GM19240 (cell line): ENCODE results near the gene ARHGEF4.

Experiments
- DNase-seq: peaks from one replicate; pipeline ENCODE4 v3.0.0; 2011; ENCODE audit warnings: low spot score; ENCODE audit not compliant: insufficient read length

Gene ARHGEF4

DNA sequence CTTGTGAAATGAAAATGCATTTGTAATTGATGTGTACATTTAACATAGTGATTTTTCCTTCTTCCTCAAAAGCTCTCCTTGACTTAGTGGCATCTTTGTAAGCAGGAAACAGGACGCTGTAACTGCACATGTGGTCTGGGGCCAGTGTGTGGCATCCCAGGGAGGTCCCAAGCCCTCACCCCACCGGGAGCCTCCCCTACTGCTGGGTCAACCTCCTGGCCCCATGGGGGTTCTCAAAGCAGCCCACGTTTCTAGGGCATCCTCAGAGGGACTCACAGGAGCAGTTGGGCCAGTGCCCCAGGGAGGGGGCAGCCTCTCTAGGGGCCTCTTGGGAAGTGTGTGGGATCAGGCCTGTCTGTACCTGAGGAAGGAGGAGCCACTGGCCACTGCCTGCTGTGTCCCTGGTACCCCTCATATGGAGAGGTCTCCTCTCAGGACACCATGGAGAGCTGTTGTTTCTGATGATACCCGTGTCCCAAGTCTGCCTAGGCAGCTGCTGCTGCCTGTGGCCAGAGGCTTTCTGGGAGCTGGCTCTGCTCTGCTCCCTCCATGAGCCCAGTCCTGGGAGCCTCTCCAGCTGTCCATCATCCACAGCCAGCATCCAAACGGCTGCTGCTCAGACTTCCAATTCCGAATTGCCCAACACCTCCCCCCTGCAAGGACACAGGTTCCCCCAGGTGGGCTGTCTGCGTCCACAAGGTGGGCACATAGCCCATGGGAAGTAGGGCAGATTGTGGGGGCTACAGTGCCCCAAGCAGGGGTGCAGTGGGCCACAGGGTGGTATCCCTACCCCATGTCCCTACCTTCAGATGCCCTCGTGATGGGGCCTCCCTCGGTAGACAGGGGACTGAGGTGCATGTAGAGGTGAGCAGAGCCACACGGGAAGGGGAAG lies 13.4 kb downstream of the ARHGEF4 start:
- DNase-seq: no peak

DNA sequence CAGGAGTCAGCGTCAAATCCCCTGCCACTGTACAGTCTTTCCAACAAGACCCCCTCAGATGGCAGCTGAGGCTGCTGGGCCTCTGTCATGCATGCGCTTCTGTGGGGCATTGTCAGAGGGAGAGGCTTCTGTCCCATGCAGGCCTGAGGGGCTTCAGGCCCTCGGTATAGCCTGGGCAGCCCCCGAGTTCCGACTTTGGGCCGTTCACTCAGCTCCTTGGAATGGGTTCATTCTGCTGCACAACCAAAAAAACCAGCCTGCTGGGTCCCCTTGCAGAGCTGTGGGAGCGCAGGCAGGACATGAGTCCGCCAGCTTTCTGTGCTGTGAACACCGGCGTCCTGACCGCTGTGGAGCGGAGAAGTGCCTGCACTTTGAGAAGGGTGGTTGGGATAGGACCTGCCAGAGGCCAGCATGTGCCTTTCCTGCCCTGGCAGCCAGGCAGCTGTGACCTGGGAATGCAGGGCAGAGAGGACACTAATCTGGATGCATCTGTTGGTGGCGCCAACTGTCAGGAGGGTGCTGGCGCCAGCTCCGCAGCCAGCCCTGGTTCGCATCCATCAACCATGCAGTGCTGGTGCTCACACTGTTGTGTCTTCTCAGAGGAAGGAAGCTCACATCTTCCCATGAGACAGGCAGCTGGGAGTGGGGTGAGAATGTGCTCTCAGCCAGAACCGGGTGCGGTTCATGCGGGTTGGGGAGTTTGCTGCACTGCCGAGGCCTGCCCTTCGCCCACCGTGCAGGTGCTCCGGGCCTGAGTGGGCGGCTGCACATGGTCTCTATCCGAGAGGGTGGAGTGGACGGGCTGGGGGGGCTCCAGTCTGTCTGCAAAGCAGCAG lies 14.3 kb downstream of the ARHGEF4 start:
- no peak for DNase-seq

DNA sequence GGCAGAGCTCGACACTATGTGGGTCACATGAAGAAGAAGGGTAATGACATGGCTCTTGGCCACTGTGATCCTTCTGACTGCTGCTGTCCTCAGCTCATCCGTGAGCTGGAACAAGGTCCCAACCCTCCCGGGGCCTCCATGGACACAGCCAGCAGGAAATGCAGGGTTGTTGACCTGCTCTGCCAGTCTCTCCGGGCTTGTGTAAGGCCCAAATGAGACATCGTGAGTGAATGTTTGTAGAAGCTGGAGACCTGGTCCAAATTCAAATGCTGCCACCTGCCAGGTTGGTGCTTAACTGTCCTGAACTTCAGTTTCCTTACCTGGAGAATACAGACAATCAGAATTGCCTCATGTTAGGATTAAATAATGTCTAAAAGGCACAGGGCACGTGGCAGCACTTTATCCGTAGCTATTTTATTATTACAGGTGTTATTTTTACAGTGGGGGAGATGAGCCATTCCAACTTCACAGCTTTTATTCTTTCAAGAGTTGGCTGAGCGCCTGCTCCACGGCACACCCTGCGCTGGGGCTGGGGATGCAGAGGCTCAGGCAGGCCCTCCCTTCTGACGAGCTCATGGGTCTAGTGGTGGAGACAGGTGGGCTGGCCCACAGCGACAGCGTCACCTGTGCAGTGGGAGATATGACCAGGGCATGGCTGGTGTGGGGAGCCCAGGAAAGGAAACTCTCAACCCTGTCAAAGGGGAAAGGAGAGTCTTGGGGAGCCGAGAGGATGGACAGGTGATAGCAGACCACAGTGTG lies 15.1 kb downstream of the ARHGEF4 start:
- DNase-seq: no peak

DNA sequence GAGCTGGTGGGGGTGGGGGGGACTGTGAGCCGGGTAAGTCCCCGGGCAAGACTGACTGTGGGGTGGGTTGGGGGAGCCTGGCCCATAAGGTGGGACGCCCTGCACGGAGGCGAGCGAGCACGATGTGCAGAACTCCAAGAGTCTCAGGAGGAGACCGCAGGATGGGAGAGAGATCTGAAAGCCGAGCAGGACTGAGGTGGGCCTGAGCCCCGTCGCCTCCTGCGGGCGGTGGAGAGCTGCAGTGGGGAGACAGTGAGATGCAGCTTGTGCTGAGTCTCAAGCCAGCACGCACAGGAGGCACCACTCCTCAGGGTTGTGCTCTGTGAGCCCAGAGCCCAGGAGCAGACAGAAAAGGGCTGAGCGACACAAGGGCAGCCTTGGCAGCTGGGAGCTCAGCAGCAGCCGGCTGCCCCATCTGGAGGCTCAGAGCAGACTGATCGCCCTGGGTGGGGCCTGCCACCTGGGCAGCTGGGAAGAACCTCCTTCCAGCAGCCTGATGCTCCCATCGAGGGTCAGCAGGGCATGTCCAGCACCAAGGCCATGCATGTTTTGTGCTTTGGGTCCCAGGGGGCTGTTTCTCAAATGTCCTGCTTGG lies 15.9 kb downstream of the ARHGEF4 start:
- no peak for DNase-seq

DNA sequence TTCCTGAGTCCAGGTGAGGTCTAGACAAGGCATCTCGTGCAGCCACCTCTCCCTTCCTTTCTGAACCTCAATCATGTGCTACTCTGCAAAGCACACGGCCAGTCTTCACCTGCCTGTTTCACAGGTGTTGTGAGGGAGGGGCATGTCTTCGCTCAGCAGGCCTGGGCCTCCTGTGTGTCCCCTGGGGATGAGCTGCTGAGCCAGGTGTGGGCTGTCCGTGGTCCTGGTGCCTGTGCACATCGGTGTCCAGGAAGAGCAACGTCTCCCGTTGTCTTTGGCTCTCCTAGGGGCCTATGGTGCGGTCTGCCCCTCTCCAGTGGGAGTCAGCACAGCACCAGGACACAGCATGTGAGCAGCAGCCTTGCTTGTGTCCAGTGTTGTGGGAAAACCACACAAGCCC lies 16.7 kb downstream of the ARHGEF4 start:
- DNase-seq: no peak

DNA sequence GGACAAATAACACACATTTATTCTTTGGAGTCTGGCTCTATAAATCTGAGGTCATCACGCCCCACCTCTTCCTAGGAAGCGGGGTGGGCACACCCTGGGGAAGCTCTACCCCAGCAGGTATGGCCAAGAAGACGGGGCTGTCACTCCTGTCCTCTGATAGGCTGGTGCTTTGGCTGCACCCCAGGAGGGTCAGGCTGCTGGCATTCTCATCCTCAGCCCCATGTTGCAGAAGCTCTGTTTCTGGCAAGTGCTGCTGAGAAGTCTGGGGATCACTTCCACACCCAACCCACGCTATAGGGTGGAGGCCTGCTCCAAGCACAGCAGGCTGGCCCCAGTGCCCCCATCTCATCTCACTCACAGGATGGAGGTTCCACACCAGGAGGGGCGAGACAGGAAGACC lies 17.6 kb downstream of the ARHGEF4 start:
- DNase-seq: no peak

DNA sequence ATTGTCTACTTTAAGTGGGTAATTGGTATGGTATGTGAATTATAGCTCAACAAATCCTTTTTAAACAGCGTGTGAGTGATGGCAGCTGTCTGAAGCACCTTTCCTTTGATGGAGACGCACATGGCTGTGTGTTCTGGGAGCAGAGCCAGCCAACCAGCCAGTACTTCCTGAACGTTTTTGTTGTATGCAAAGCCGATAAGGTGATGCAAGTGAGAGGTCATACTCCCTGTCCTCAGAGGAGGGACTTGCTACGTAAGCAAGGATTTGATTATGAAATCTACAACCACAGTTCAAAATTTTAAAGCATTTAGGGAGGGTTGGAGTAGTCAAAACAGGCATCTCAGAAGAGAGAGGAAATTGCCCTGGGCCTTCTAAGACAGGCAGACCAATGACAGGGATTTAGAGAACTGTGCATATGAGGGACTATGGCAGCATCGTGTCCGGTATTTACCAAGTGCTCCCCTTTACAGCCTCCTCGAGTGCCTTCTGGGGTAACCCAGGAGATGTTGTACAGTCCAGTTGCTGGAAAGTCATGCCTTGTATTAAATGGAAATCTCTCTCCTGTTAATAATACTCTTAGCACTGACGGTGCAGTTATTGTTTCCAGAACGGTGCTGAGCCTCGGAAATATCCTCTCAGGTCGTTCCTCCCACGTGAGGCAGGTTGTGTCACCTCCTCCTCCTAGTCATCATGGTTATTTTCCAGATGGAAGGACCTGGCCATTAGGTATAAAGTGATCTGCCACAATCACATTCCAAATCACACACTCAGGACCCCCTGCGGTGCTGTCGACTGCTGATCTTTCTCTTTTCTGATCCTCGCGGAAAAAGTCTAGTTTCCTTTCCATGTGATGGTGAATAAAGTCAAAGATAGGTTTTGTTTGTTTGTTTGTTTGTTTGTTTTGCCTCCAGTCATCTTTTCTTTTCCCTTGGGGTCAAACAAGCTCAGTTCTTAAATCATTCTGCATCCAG lies 28.4 kb downstream of the ARHGEF4 start:
- no peak for DNase-seq

DNA sequence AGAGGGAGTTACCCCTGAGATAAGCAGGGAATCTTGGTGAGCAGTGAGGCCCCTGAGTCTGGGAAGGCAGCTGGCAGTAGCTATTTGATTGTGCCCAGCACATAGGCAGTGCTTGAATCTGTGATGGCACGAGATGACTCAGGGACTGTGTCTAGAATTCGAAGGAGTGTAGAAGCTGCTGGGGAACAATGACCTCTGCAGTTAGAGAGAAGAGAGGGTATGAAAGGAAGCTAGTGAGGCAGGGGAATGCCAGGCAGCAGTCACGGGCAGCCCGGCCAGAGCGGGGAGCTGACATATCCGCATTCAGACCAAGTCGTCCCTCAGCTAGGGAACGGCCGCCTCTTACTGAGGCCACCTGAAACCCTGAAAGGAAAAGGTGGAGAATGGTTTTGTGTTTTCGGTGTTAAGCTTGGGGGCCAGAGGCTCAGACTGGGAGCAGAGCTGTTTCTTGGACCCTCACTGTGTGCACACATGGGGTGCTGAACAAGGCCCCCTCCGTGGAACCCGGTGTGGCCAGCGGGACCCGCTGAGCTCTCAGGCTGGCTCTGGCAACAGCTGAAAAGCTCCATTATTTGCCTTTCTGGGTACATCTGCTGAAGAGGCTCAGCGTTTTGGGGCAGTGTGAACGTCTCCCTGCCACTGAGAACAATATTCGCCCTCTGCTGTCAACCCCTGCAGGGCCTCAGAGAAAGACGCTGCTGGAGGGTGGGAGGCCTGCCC lies 32.9 kb downstream of the ARHGEF4 start:
- DNase-seq: no peak

DNA sequence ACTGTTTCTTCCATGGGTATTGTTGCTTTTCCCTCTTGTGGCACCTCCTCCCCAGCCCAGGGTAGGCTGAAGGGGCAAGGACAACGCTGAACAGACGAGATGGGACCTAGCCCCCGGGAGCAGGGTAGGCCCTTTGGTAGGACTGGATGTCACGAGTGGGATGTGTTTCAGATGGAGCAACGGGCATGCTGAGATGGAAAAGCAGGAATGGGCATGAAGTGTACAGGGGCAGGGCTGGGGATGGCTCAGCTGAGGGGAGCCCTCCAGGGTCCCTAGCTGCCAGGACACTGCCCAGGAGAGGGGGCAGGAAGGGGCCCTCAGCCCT lies 33.4 kb downstream of the ARHGEF4 start:
- DNase-seq: no peak

DNA sequence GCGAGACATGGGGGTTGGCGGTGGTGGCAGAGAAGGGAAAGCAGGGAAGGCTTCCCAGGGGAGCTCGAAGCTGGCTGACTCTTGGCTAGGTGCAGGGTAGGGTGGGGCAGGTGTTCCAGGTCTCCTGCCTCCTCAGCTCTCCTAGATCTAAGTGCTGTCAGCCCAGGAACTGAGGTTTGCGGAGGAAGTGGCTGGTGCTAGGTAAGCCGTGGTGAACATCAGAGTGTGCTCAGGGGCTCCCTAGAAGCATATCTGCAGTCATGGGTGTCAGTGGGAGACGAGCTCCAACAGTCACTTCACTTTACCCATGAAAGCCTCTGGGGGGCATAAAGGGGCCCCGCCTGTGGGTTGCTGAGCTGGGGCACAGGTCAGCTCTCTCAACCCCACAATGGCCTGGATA lies 34.1 kb downstream of the ARHGEF4 start:
- DNase-seq: no peak

DNA sequence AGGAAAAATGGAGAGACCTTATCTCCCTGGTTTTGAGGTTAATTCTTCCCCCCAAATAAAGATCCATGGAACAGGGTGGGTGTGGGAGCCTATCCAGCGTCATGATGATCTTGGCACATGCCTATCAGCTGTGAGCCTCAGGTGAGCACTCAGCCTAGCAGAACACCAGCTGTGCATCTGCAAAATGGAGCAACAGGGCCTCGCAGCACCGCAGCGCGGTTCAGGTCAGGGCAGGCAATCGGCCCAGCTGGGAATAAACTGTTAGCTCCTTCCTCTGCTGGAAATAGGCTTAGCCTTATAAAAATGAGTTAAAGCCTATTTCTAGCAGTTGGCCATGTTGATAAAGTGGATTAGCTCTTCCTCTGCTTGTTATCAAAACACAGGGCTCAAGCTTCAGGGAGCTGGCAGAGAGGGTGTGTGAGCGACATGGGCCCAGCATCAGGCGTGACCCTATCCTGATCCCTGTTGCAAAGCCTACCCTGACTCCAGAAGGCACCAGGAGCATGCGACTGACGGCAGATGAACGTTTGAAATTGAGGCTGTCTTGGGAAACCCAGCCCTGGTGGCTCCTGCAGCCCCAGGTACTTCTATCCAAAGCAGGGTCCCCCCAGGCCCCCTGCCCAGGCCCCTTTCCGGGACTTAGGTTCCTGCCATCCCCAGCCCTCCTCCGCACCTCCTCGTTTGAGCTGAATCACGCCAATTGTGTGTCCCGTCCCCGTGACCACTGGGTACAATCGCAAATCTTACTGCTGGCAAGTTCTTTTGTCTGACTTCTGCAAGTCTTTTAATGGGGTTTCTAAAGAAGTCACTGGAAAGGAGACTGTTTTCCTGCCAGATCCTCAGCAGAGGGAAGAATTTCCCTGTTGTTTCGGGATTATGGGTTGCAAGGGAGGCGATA lies 35.4 kb downstream of the ARHGEF4 start:
- DNase-seq: no peak

DNA sequence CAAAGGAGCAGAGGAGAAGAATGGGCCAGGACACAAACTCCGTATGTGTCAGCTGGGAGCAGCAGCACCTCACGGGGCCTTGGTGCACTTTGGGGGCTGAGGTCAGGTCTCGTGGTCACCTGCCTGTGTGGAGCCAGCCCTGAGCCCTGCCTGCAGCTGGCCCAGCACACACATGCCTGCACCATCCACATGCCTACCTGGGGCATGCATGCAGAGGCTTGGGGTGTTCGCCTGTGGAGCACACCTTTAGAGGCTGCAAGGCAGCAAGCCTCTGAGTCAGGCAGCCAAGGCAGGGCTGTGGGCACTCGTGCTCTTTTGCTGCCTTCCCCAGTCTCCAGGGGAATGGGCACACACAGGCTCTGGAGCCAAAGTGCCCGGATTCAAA lies 36.0 kb downstream of the ARHGEF4 start:
- DNase-seq: no peak

DNA sequence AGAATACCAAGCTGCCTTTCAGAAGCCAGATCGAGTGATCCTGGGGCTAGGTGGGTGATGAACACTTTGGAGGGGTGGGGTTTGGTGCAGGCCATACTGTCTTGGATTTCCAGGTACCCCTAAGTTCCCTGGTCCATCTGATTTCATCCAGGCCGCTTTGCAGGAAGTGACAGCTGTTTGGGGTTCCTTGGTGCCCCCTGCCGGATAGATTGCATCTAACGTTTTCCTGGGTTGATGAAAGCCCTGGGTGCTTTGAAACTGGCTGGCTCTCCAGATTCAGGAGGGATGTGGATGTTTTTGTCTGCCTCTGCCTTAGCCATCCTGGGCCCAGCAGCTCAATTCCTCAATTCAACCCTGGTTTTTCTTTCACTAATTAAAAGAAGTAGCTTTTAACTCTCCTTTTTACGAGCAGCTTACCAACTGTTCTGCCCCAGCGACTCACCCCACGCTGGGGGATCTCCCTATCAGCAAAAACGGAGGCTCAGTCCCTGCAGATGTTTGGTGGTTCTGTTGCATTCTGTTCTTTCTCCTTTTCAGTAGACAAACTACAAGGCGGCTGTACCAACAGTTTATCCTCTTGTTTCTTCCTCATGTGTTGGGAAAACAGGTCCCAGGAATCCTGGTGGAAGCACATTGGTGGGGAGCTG lies 37.1 kb downstream of the ARHGEF4 start:
- DNase-seq: peak; percentile 51

DNA sequence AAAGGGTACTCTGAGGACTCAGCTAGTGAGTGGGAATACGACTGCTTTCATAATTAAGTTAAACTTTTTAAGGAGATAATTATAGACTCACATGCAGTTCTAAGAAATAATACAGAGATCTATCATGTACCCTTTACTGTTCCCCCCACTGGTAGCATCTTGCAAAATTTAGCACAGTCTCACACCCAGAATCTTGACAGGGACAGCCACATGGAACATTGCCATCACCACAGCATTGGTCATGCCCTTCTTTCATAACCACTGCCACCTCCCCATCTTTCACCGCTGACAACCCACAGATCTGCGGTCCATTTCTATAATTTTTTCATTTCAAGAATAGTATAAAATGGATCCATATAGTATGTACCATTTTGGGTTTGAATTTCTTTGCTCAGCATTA lies 37.8 kb downstream of the ARHGEF4 start:
- DNase-seq: no peak

DNA sequence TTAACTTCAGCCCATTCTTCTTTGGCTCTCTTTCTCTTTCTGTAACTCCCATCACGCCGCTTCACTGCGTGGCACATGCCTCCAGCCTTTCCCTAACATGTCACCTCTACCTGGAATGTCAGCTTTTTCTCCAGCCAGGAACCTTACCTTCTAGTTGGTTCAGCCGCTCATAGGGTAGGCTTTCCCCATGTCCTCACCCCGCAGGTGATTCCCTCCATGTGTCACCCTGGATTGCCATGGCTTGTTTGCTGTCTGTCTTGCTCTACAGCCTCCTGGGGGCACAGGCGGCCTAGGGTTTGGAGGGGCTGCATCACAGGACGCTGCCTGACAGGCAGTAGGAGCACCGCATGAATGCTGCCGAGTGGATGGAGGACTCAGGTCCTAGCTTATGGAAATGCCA lies 39.2 kb downstream of the ARHGEF4 start:
- DNase-seq: no peak

DNA sequence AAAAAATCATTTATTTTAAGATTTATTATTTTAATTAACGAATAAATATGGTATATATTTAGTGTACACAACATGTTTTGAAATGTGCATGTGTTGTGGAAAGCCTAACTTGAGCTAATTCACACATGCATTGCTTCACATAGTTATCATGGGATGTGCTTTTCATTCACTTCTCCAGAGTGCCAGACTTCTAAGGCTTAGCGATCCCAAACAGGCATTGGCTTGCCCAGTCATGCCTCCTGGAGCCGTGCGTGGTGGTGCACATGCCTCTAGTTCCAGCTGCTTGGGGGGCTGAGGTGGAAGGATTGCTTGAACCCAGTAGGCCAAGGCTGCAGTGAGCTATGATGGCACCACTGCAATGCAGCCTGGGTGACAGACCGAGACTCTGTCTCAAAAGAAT lies 40.5 kb downstream of the ARHGEF4 start:
- DNase-seq: no peak

DNA sequence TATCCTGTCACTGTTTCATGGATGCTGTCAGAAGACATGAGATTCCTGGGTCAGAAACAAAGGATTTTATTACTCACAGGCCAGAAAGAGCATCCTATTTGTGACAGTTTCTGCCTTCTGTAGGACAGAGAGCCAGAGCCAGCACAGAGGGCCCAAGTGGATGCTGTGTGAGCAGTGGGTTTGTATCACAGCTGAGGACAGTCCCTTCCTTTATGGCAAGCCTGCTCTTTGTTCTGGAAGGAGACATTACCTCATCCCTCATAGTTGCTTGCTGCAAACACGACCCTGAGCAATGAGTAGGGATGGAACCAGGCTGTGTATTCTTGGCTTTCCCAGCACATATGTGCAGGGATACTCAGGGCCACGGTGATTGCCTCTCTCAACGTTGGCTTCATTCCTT lies 41.6 kb downstream of the ARHGEF4 start:
- DNase-seq: no peak

DNA sequence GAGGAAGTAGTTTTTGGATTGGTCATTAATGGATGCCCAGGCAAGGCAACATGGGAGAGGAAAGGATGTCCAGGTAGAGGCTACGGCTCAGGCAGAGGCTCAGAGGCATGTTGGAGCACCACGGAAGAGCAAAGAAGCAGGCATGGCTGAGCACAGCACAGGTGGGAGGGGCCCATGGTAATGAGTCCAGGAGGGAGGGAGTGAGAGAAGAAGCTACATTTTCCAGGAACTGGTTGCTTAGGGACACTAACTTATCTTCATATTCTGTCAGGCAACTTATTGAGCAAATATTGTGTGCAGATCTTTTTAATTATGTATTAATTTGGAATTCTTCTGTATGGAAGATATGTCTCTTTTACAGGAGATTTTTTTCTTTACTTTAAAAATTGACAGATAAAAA lies 42.2 kb downstream of the ARHGEF4 start:
- no peak for DNase-seq
